Transverse colon (tissue), 4 donors: ENCODE measurements around the gene INAVA. TPM values are rescaled to one million over a fixed set of nuclear protein-coding genes. Genes with fewer than 3 reads are reported as not detected.

Experiments
- DNase-seq: peaks from one replicate; pipeline ENCODE4 v3.0.0-alpha.2; 2019
- H3K27ac ChIP-seq, 4 donors: fragments of 200-600 bp; sonication (generic); 2 replicates each; pipeline ENCODE4 v1.5.1; 2016 to 2018; ENCODE audit warnings: inconsistent platforms in 4 of 4
- H3K27me3 ChIP-seq: fragments of 200-600 bp; sonication (generic); 2 replicates; pipeline ENCODE4 v1.5.1; 2017; ENCODE audit warnings: inconsistent platforms
- H3K36me3 ChIP-seq, 4 donors: fragments of 200-600 bp; sonication (generic); 2 replicates each; pipeline ENCODE4 v1.5.1; 2017 to 2019; ENCODE audit warnings: inconsistent platforms in 4 of 4
- H3K4me1 ChIP-seq, 4 donors: fragments of 200-600 bp; sonication (generic); 2 replicates each; pipeline ENCODE4 v1.5.1; 2017 to 2020; ENCODE audit warnings: inconsistent platforms in 4 of 4
- H3K4me3 ChIP-seq, 4 donors: fragments of 200-600 bp; sonication (generic); 1 replicate in 1 of 4; 2 replicates in 3 of 4; pipeline versions ENCODE4 v1.5.1 to v1.6.1; 2017 to 2019; ENCODE audit warnings: inconsistent platforms in 4 of 4
- H3K9me3 ChIP-seq, 2 donors: fragments of 200-600 bp; sonication (generic); 2 replicates each; pipeline ENCODE4 v1.5.1; 2017 to 2019; ENCODE audit warnings: inconsistent platforms in 2 of 2
- CTCF ChIP-seq, 5 experiments: fragments of 200-600 bp in 3 of 5; fragments of 450-650 bp in 2 of 5; sonication (generic) in 3 of 5; IDR thresholded peaks; 1 replicate in 2 of 5; 2 replicates in 3 of 5; pipeline ENCODE4 v1.5.1; 2016 to 2017; ENCODE audit warnings: antibody characterized with exemption in 5 of 5, inconsistent platforms in 3 of 5, mild to moderate bottlenecking in 2 of 5, moderate library complexity in 1 of 5
- EP300 ChIP-seq: sonication (generic); formaldehyde crosslinking; IDR thresholded peaks from one replicate; pipeline ENCODE4 v1.6.1; 2017; ENCODE audit warnings: antibody characterized with exemption, low read depth
- POLR2A ChIP-seq: fragments of 450-650 bp; IDR thresholded peaks from one replicate; pipeline ENCODE4 v1.6.1; 2016; ENCODE audit warnings: antibody characterized with exemption, mild to moderate bottlenecking, moderate library complexity
- POLR2AphosphoS5 ChIP-seq, 3 donors: sonication (generic); formaldehyde crosslinking; IDR thresholded peaks; one replicate each; pipeline ENCODE4 v1.6.1; 2016; ENCODE audit warnings: antibody characterized with exemption in 3 of 3
- WGBS, 2 donors: methylation state at CpG; one replicate each; pipeline ENCODE4 v1.1.5; 2018; ENCODE audit warnings: low coverage in 1 of 2; 5-methylcytosine and 5-hydroxymethylcytosine counted together
- in situ Hi-C, 4 donors: fragments of 200-750 bp; cut with MboI; loops; one replicate each; pipeline versions ENCODE4 v1.15.0 to v1.15.1; 2017; ENCODE audit warnings: low sequenced_read_pairs in 3 of 4, low pct_ligation_motif_present in 1 of 4, low pct_unique_long_range_greater_than_20kb in 1 of 4
- intact Hi-C: fragments of 100-400 bp; cut with DNase I; formaldehyde crosslinking; loops from one replicate; pipeline ENCODE4 v1.15.1; 2023; ENCODE audit warnings: low total_unique reads
- total RNA-seq, 4 donors: library from RNA; depleted of rRNA; stranded (reverse); fragments of >200 nt; gene quantifications; one replicate each; pipeline ENCODE4 v1.1.0, GENCODE V29; 2016

INAVA gene
- total RNA-seq, 4 donors from 2014 or later: 139 to 609 (median 265) TPM

GRCh38 chr1:200918006-200918405, 23.3 kb downstream of the INAVA start:
- WGBS, 2 donors: 91 to 100% methylated on average over 3 of the region's 3 CpGs
- intact Hi-C loops (no loop called here), in situ Hi-C loops (no loop called here)
- no peak for DNase-seq
- no peak for TF ChIP-seq CTCF (IDR thresholded peaks at IDR 0.05)
- no peaks in the 10 kb centered on the region for H3K9me3 ChIP-seq
- H3K27me3 ChIP-seq: no peaks in the 10 kb centered on the region
- no peak overlapping the region for H3K4me3 ChIP-seq
- H3K4me1 ChIP-seq: peaks cover 0 to 20% (median 12%) of the 10 kb centered on the region in 4 donors
- H3K36me3 ChIP-seq: no peaks in the 10 kb centered on the region
- H3K27ac ChIP-seq: no peak overlapping the region

- no peak for TF ChIP-seq CTCF (IDR thresholded peaks at IDR 0.05)
- no peak for TF ChIP-seq POLR2AphosphoS5 (IDR thresholded peaks at IDR 0.05)
- TF ChIP-seq POLR2A: no peak
- TF ChIP-seq EP300: no peak
- 80% methylated on average over 2 of the region's 2 CpGs; no CpG with 5 or more reads in 1 of the 2 donors for WGBS, 2 donors
- in situ Hi-C loops: no loop called here
- H3K4me3 ChIP-seq: no peak overlapping the region
- H3K36me3 ChIP-seq: no peaks in the 10 kb centered on the region
- H3K27ac ChIP-seq: no peak overlapping the region
- H3K27me3 ChIP-seq: no peaks in the 10 kb centered on the region
- DNase-seq: no peak
- H3K4me1 ChIP-seq: peaks cover 0 to 15% (median 12%) of the 10 kb centered on the region in 4 donors
- intact Hi-C loops: no loop called here
- H3K9me3 ChIP-seq: no peaks in the 10 kb centered on the region
Measured at GRCh38 chr1:200919386-200919785, 24.7 kb downstream of the INAVA start.

- no peak overlapping the region for H3K4me3 ChIP-seq
- H3K27me3 ChIP-seq: no peaks in the 10 kb centered on the region
- intact Hi-C loops (no loop called here), in situ Hi-C loops (no loop called here)
- TF ChIP-seq EP300 (no peak), POLR2A (no peak), POLR2AphosphoS5 (IDR thresholded peaks at IDR 0.05) (no peak), CTCF (IDR thresholded peaks at IDR 0.05) (no peak)
- peaks cover 0 to 9% (median 8%) of the 10 kb centered on the region in 4 donors for H3K4me1 ChIP-seq
- WGBS, 2 donors: 90 to 100% methylated on average over 2 to 9 of the region's 9 CpGs
- H3K27ac ChIP-seq: no peak overlapping the region
- no peaks in the 10 kb centered on the region for H3K36me3 ChIP-seq
- H3K9me3 ChIP-seq: no peaks in the 10 kb centered on the region
- DNase-seq: no peak
Measured at GRCh38 chr1:200921571-200922110, 26.9 kb downstream of the INAVA start.

- Histone ChIP-seq H3K36me3 (no peaks in the 10 kb centered on the region), H3K9me3 (no peaks in the 10 kb centered on the region), H3K4me1 (peaks cover 0 to 2% (median 1%) of the 10 kb centered on the region in 4 donors), H3K27ac (no peak overlapping the region), H3K27me3 (no peaks in the 10 kb centered on the region), H3K4me3 (no peak overlapping the region)
- intact Hi-C loops: no loop called here
- no peak for TF ChIP-seq CTCF (IDR thresholded peaks at IDR 0.05)
- no peak for TF ChIP-seq POLR2A
- no peak for TF ChIP-seq EP300
- no peak for TF ChIP-seq POLR2AphosphoS5 (IDR thresholded peaks at IDR 0.05)
- 60% methylated on average over 2 of the region's 2 CpGs; no CpG with 5 or more reads in 1 of the 2 donors for WGBS, 2 donors
- DNase-seq: no peak
- in situ Hi-C loops: no loop called here
Measured at GRCh38 chr1:200922406-200922805, 27.7 kb downstream of the INAVA start.
